ENCODE data around the gene SPTBN1. TPM values are rescaled to one million over a fixed set of nuclear protein-coding genes. Genes with fewer than 3 reads are reported as not detected.

Gene SPTBN1
- total and polyA plus RNA-seq, 9 of the 15 experiments (the other 6 are each of a cell fraction or from before 2014, with no cell fraction given) = 8.9 to 66.8 (median 31.4) TPM

DNA sequence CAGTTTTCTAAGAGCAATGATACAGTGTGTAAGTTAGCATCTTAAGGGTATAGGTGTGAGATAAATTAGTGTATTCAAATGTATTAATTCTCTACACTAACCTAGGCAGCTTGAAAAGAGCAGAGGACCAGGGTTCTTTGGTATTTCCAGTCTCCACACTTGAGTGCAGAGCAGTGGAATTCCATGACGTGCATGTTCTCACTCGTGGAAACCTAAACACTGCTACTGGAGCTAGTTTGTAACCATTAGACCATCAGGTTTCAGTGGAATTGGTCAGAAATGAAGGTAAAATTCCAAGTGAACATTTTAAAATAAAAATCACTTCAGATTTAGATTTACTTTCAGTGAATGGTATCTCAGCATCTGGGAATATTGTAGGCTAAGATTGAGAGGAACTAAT, 9.0 kb downstream of the SPTBN1 start:
- ATAC-seq (no peak), FAIRE-seq (no peak), DNase-seq (ENCODE audit: extremely low read depth in 1 of 4, low spot score in 3 of 4) (no peak)
- in situ Hi-C loops (cut with MboI) = no loop called here
- WGBS (ENCODE audit: insufficient coverage, low coverage, missing lambda C conversion rate) = 0% methylated on average over 2 of the region's 2 CpGs
- Histone ChIP-seq H2AFZ (ENCODE audit: low read depth, low read length) (no peak overlapping the region), H3K4me2 (ENCODE audit: insufficient read depth, low read length) (no peak overlapping the region), H3K9me3 (replicated peaks; ENCODE audit: control insufficient read depth, insufficient read depth, low read depth, low read length) (no peaks in the 10 kb centered on the region), H3K27ac (ENCODE audit: extremely low read depth, low read depth, low read length) (no peak overlapping the region), H3K79me2 (ENCODE audit: control insufficient read depth, insufficient read depth, low read length) (no peaks in the 10 kb centered on the region), H3K9me1 (ENCODE audit: control insufficient read depth, insufficient read depth, low read length) (no peaks in the 10 kb centered on the region), H3K27me3 (ENCODE audit: control insufficient read depth in 2 of 2, insufficient read depth in 2 of 2, low read length in 2 of 2) (peaks cover 0 to 4% of the 10 kb centered on the region in 2 experiments; a peak in 2 of 5 replicates), H3K4me3 (no peak overlapping the region), H3K4me1 (replicated peaks in 1 of 2; ENCODE audit: control insufficient read depth in 2 of 2, insufficient read depth in 2 of 2, low read length in 2 of 2) (no peaks in the 10 kb centered on the region), H3K36me3 (ENCODE audit: control insufficient read depth, insufficient read depth, low read length) (no peaks in the 10 kb centered on the region), H4K20me1 (replicated peaks; ENCODE audit: control insufficient read depth, insufficient read depth, low read length) (no peaks in the 10 kb centered on the region), H3K9ac (ENCODE audit: insufficient read depth in 1 of 2, low read depth in 2 of 2, low read length in 2 of 2) (no peak overlapping the region)
- ChIA-PET CTCF (ENCODE audit: low intra/inter-chr PET ratio) (no interaction called here), POLR2A (no interaction called here)
- no peak for TF ChIP-seq ZKSCAN3 (CRISPR knock-in tag; IDR thresholded peaks at IDR 0.05)
- intact Hi-C loops (cut with micrococcal nuclease) = no loop called here
- BruUV-seq (replicated peaks) = no TSS peak

DNA sequence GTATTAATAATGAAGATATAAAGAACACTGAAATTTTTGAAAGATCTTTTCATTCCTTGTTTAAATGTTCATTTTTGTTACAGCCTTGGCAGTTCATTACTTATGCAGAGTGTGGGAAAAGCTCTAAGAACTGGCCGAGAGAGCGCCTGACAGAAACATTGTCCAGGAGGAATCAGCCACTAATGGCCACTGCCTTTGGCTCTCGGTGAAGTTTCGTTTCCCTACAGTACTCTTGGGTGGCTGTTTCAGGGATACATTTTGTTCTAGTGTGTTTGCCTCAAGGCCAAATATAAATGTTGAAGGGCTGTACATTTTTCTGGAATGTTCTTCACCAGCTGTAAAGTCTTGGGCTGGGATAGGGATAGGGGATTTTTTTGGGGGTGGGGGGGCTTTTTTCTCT, 10.7 kb downstream of the SPTBN1 start:
- Histone ChIP-seq H2AFZ (ENCODE audit: low read depth, low read length) (no peak overlapping the region), H3K4me2 (ENCODE audit: insufficient read depth, low read length) (no peak overlapping the region), H3K79me2 (ENCODE audit: control insufficient read depth, insufficient read depth, low read length) (no peaks in the 10 kb centered on the region), H3K27ac (ENCODE audit: extremely low read depth, low read depth, low read length) (no peak overlapping the region), H3K4me1 (replicated peaks in 1 of 2; ENCODE audit: control insufficient read depth in 2 of 2, insufficient read depth in 2 of 2, low read length in 2 of 2) (no peaks in the 10 kb centered on the region), H3K36me3 (ENCODE audit: control insufficient read depth, insufficient read depth, low read length) (no peaks in the 10 kb centered on the region), H3K4me3 (no peak overlapping the region), H4K20me1 (replicated peaks; ENCODE audit: control insufficient read depth, insufficient read depth, low read length) (no peaks in the 10 kb centered on the region), H3K9me1 (ENCODE audit: control insufficient read depth, insufficient read depth, low read length) (no peaks in the 10 kb centered on the region), H3K27me3 (ENCODE audit: control insufficient read depth in 2 of 2, insufficient read depth in 2 of 2, low read length in 2 of 2) (peaks cover 0 to 4% of the 10 kb centered on the region in 2 experiments; a peak in 1 of 5 replicates), H3K9me3 (replicated peaks; ENCODE audit: control insufficient read depth, insufficient read depth, low read depth, low read length) (no peaks in the 10 kb centered on the region), H3K9ac (ENCODE audit: insufficient read depth in 1 of 2, low read depth in 2 of 2, low read length in 2 of 2) (no peak overlapping the region)
- peak; percentile 74 for FAIRE-seq
- no TSS peak for BruUV-seq (replicated peaks)
- no peak for ATAC-seq
- intact Hi-C loops (cut with micrococcal nuclease) (no loop called here), in situ Hi-C loops (cut with MboI) (no loop called here)
- DNase-seq (ENCODE audit: extremely low read depth in 1 of 4, low spot score in 3 of 4) = no peak
- ChIA-PET CTCF (ENCODE audit: low intra/inter-chr PET ratio) (no interaction called here), POLR2A (no interaction called here)
- WGBS (ENCODE audit: insufficient coverage, low coverage, missing lambda C conversion rate) = 16% methylated on average over 4 of the region's 4 CpGs
- TF ChIP-seq, protein P1, sequence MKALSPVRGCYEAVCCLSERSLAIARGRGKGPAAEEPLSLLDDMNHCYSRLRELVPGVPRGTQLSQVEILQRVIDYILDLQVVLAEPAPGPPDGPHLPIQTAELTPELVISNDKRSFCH (CRISPR knock-in tag; IDR thresholded peaks at IDR 0.05) = no peak
- TF ChIP-seq, protein P1 (tag; IDR thresholded peaks at IDR 0.05) = no peak
- TF ChIP-seq ZNF561 (CRISPR knock-in tag; conservative IDR thresholded peaks at IDR 0.05) (no peak), ETV5 (CRISPR knock-in tag; IDR thresholded peaks at IDR 0.05; ENCODE audit: low read depth) (no peak), LEF1 (IDR thresholded peaks at IDR 0.05) (no peak), PHF20 (IDR thresholded peaks at IDR 0.05; ENCODE audit: partially characterized antibody) (no peak), MAFK (IDR thresholded peaks at IDR 0.05; ENCODE audit: low read length) (no peak), SRSF7 (optimal IDR thresholded peaks at IDR 0.05; ENCODE audit: low read depth, low read length) (no peak), ARID1B (IDR thresholded peaks at IDR 0.05) (no peak), CXXC5 (CRISPR knock-in tag; IDR thresholded peaks at IDR 0.05) (no peak), HMG20A (CRISPR knock-in tag; conservative IDR thresholded peaks at IDR 0.05) (no peak), JUNB (CRISPR knock-in tag; conservative IDR thresholded peaks at IDR 0.05) (no peak), NR2F6 (CRISPR knock-in tag; IDR thresholded peaks at IDR 0.05) (no peak), CHD4 (IDR thresholded peaks at IDR 0.05; ENCODE audit: insufficient read depth, insufficient replicate concordance, low read depth, low read length, poor library complexity, severe bottlenecking) (no peak)
- TF ChIP-seq, protein P2, sequence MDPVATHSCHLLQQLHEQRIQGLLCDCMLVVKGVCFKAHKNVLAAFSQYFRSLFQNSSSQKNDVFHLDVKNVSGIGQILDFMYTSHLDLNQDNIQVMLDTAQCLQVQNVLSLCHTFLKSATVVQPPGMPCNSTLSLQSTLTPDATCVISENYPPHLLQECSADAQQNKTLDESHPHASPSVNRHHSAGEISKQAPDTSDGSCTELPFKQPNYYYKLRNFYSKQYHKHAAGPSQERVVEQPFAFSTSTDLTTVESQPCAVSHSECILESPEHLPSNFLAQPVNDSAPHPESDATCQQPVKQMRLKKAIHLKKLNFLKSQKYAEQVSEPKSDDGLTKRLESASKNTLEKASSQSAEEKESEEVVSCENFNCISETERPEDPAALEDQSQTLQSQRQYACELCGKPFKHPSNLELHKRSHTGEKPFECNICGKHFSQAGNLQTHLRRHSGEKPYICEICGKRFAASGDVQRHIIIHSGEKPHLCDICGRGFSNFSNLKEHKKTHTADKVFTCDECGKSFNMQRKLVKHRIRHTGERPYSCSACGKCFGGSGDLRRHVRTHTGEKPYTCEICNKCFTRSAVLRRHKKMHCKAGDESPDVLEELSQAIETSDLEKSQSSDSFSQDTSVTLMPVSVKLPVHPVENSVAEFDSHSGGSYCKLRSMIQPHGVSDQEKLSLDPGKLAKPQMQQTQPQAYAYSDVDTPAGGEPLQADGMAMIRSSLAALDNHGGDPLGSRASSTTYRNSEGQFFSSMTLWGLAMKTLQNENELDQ (CRISPR knock-in tag; IDR thresholded peaks at IDR 0.05; ENCODE audit: borderline replicate concordance) = no peak

Data from K562 (cell line).